ENCODE results near the gene PSAP. TPM values are rescaled to one million over a fixed set of nuclear protein-coding genes. Genes with fewer than 3 reads are reported as not detected.

PSAP gene
- total RNA-seq, 1 experiment from 2014 or later: 429 TPM

DNA sequence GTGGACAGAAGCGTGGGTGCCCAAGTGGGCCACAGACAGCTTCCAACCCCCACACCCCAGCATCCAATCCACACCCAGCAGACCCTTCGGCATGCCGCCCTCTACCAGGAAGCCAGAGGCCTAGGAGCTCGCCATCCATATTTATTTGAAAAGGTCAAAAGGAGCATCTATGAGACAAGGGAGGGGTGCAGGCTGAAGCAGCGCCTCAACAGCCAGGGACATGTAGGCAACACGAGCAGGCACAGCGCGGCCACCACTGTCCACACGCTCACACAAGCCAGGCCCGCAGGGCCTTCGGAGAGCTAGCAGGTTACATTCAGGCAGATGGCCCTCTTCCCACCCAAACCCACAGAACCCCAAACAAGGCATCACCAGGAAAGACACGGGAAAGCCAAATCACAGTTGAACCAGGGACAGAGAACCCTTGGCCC, 34.6 kb downstream of the PSAP start:
- Histone ChIP-seq H3K27ac (ENCODE audit: low read depth, low read length, poor library complexity, severe bottlenecking) (no peak overlapping the region), H3K27me3 (replicated peaks; ENCODE audit: insufficient read depth, low read depth, low read length, poor library complexity) (no peaks in the 10 kb centered on the region), H3K9me3 (ENCODE audit: low read depth, low read length, poor library complexity, severe bottlenecking) (no peaks in the 10 kb centered on the region), H3K4me1 (ENCODE audit: insufficient read depth, low read length, poor library complexity, severe bottlenecking) (no peaks in the 10 kb centered on the region), H3K4me3 (ENCODE audit: low read depth, low read length, poor library complexity, severe bottlenecking) (no peak overlapping the region), H3K36me3 (ENCODE audit: insufficient read depth, low read length, poor library complexity, severe bottlenecking) (peaks cover 75% of the 10 kb centered on the region)
- TF ChIP-seq EZH2 (IDR thresholded peaks at IDR 0.05; ENCODE audit: borderline replicate concordance, low read depth, low read length, poor library complexity, severe bottlenecking): no peak
- intact Hi-C loops (cut with micrococcal nuclease; ENCODE audit: unreplicated experiment): no loop called here
- no peak for DNase-seq (ENCODE audit: low spot score)
- no TSS peak for BruUV-seq (replicated peaks)
- POLR2A ChIA-PET (ENCODE audit: low non-redundant PET): no interaction called here
- CTCF ChIA-PET: no interaction called here

DNA sequence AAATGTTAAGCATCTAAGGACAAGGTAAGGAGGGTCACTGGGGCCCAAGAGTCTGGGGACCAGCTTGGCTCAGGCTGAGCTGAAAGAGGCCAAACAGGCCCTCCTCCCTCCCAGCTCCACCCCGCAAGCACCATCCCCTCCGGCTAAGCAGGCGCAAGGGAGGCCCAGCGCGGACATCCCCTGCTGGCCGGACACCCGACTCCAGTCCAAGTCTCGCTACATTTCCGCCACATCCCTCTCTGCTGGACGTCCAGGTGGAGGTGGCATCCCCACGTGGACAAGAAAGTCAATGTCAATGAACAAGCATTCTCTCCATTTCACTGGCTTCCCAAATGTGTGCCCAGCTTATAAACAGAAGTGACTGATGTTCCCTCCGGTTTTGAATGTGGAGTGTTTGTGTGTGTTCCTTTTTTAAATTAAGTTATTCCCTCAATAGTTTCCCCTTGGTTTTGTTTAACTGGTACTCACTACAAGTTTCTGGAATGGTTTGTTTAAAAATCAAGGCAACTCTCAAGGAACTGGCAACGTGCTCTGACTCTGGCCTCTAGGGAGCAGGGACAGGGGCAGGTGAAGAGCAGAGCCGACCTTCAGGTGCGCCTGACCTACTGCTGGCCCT, 35.4 kb downstream of the PSAP start:
- TF ChIP-seq EZH2 (IDR thresholded peaks at IDR 0.05; ENCODE audit: borderline replicate concordance, low read depth, low read length, poor library complexity, severe bottlenecking): no peak
- no peak for TF ChIP-seq CTCF (conservative IDR thresholded peaks at IDR 0.05; ENCODE audit: low read depth, low read length)
- Histone ChIP-seq H3K9me3 (ENCODE audit: low read depth, low read length, poor library complexity, severe bottlenecking) (no peaks in the 10 kb centered on the region), H3K4me1 (ENCODE audit: insufficient read depth, low read length, poor library complexity, severe bottlenecking) (no peaks in the 10 kb centered on the region), H3K36me3 (ENCODE audit: insufficient read depth, low read length, poor library complexity, severe bottlenecking) (peaks cover 67% of the 10 kb centered on the region), H3K4me3 (ENCODE audit: low read depth, low read length, poor library complexity, severe bottlenecking) (no peak overlapping the region), H3K27me3 (replicated peaks; ENCODE audit: insufficient read depth, low read depth, low read length, poor library complexity) (no peaks in the 10 kb centered on the region), H3K27ac (ENCODE audit: low read depth, low read length, poor library complexity, severe bottlenecking) (no peak overlapping the region)
- POLR2A ChIA-PET (ENCODE audit: low non-redundant PET): no interaction called here
- intact Hi-C loops (cut with micrococcal nuclease; ENCODE audit: unreplicated experiment): no loop called here
- no TSS peak for BruUV-seq (replicated peaks)
- no peak for DNase-seq (ENCODE audit: low spot score)
- CTCF ChIA-PET: no interaction called here

DNA sequence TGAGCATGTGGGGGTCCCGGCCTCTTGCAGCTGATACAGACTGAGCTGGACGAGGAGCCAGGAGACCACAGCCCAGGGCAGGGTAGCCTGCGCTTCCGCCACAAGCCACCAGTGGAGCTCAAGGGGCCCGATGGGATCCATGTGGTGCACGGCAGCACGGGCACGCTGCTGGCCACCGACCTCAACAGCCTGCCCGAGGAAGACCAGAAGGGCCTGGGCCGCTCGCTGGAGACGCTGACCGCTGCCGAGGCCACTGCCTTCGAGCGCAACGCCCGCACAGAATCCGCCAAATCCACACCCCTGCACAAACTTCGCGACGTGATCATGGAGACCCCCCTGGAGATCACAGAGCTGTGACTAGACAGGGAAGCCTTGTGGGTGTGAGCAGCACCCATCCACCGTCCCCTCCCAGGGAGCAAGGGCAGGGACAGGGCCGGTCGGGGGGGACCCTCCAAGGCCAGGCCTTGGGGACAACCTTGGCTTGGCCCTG, 36.1 kb downstream of the PSAP start:
- CTCF ChIA-PET: no interaction called here
- H3K4me3 ChIP-seq (ENCODE audit: low read depth, low read length, poor library complexity, severe bottlenecking): no peak overlapping the region
- POLR2A ChIA-PET (ENCODE audit: low non-redundant PET): no interaction called here
- no peak for DNase-seq (ENCODE audit: low spot score)
- H3K27ac ChIP-seq (ENCODE audit: low read depth, low read length, poor library complexity, severe bottlenecking): no peak overlapping the region
- H3K36me3 ChIP-seq (ENCODE audit: insufficient read depth, low read length, poor library complexity, severe bottlenecking): peaks cover 61% of the 10 kb centered on the region
- TF ChIP-seq EZH2 (IDR thresholded peaks at IDR 0.05; ENCODE audit: borderline replicate concordance, low read depth, low read length, poor library complexity, severe bottlenecking) (no peak), CTCF (conservative IDR thresholded peaks at IDR 0.05; ENCODE audit: low read depth, low read length) (no peak)
- no peaks in the 10 kb centered on the region for H3K4me1 ChIP-seq (ENCODE audit: insufficient read depth, low read length, poor library complexity, severe bottlenecking)
- intact Hi-C loops (cut with micrococcal nuclease; ENCODE audit: unreplicated experiment): loop anchor here (5.0 kb wide), 1 partner anchor 498 kb away; the partner anchor contains the start of gene SLC29A3
- no peaks in the 10 kb centered on the region for H3K27me3 ChIP-seq (replicated peaks; ENCODE audit: insufficient read depth, low read depth, low read length, poor library complexity)
- no TSS peak for BruUV-seq (replicated peaks)
- no peaks in the 10 kb centered on the region for H3K9me3 ChIP-seq (ENCODE audit: low read depth, low read length, poor library complexity, severe bottlenecking)
